Gastroesophageal sphincter (tissue), 3 donors: ENCODE measurements around the gene SYPL1.

ENCODE experiments used
- CTCF ChIP-seq, 4 experiments: fragments of 200-600 bp in 2 of 4; fragments of 450-650 bp in 2 of 4; sonication (generic) in 1 of 4; IDR thresholded peaks; one replicate each; pipeline ENCODE4 v1.5.1; 2017 to 2019; ENCODE audit warnings: antibody characterized with exemption in 4 of 4, mild to moderate bottlenecking in 2 of 4, moderate library complexity in 2 of 4
- EP300 ChIP-seq: sonication (generic); formaldehyde crosslinking; IDR thresholded peaks from one replicate; pipeline ENCODE4 v1.6.1; 2017; ENCODE audit warnings: antibody characterized with exemption, mild to moderate bottlenecking
- POLR2A ChIP-seq, 2 donors: fragments of 450-650 bp; IDR thresholded peaks; one replicate each; pipeline ENCODE4 v1.6.1; 2017; ENCODE audit warnings: antibody characterized with exemption in 2 of 2, mild to moderate bottlenecking in 2 of 2, moderate library complexity in 1 of 2
- POLR2AphosphoS5 ChIP-seq: sonication (generic); formaldehyde crosslinking; IDR thresholded peaks from one replicate; pipeline ENCODE4 v1.6.1; 2017; ENCODE audit warnings: antibody characterized with exemption

GRCh38 chr7:106069471-106070200 is 42.5 kb downstream of the SYPL1 start:
- no peak for TF ChIP-seq POLR2A (IDR thresholded peaks at IDR 0.05)
- TF ChIP-seq CTCF (IDR thresholded peaks at IDR 0.05), result no peak
- no peak for TF ChIP-seq POLR2AphosphoS5
- no peak for TF ChIP-seq EP300
